Sigmoid colon (tissue), 4 donors: ENCODE results near the gene CTAGE9.

ENCODE experiments used
- EP300 ChIP-seq, 4 donors: sonication (generic); formaldehyde crosslinking; IDR thresholded peaks; one replicate each; pipeline ENCODE4 v1.6.1; 2017; ENCODE audit warnings: antibody characterized with exemption in 4 of 4
- POLR2A ChIP-seq, 2 donors: fragments of 450-650 bp; IDR thresholded peaks; one replicate each; pipeline ENCODE4 v1.6.1; 2016; ENCODE audit warnings: antibody characterized with exemption in 2 of 2, mild to moderate bottlenecking in 2 of 2, moderate library complexity in 2 of 2
- POLR2AphosphoS5 ChIP-seq, 4 donors: sonication (generic); formaldehyde crosslinking; IDR thresholded peaks; one replicate each; pipeline ENCODE4 v1.6.1; 2017; ENCODE audit warnings: antibody characterized with exemption in 4 of 4
- TF ChIP-seq, protein P1 (sequence below), 4 experiments: fragments of 450-650 bp in 3 of 4; fragments of 200-600 bp in 1 of 4; IDR thresholded peaks; one replicate each; pipeline ENCODE4 v1.5.1; 2016 to 2019; ENCODE audit warnings: antibody characterized with exemption in 4 of 4, mild to moderate bottlenecking in 3 of 4, moderate library complexity in 2 of 4

- TF ChIP-seq, protein P1, sequence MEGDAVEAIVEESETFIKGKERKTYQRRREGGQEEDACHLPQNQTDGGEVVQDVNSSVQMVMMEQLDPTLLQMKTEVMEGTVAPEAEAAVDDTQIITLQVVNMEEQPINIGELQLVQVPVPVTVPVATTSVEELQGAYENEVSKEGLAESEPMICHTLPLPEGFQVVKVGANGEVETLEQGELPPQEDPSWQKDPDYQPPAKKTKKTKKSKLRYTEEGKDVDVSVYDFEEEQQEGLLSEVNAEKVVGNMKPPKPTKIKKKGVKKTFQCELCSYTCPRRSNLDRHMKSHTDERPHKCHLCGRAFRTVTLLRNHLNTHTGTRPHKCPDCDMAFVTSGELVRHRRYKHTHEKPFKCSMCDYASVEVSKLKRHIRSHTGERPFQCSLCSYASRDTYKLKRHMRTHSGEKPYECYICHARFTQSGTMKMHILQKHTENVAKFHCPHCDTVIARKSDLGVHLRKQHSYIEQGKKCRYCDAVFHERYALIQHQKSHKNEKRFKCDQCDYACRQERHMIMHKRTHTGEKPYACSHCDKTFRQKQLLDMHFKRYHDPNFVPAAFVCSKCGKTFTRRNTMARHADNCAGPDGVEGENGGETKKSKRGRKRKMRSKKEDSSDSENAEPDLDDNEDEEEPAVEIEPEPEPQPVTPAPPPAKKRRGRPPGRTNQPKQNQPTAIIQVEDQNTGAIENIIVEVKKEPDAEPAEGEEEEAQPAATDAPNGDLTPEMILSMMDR (IDR thresholded peaks at IDR 0.05): peak in 3 of 4 experiments; percentile 42 to 57 (median 44)
- TF ChIP-seq POLR2A (IDR thresholded peaks at IDR 0.05): no peak
- no peak for TF ChIP-seq EP300 (IDR thresholded peaks at IDR 0.05)
- TF ChIP-seq POLR2AphosphoS5 (IDR thresholded peaks at IDR 0.05): no peak
Measured at GRCh38 chr6:131694832-131695426, 15.9 kb downstream of the CTAGE9 start.
